IMR-90 (cell line): Measurements from ENCODE around the gene MYO1A. TPM values are rescaled to one million over a fixed set of nuclear protein-coding genes. Genes with fewer than 3 reads are reported as not detected.

Experiments
- ATAC-seq: fragments of 200-7000 bp; cut with Tn5 transposase; 2 replicates; pipeline ENCODE4 v1.9.1; 2020; ENCODE audit warnings: low read depth, mild to moderate bottlenecking, moderate library complexity
- BruUV-seq: library from RNA; stranded (reverse); fragments of 400-500 nt; replicated peaks from 2 replicates; lab custom pipeline; 2021; lab: Mats Ljungman, UMichigan
- CTCF ChIA-PET: fragments of 300-600 bp; formaldehyde crosslinking; extraction: SDS; loops from one replicate; lab custom pipeline; 2021; ENCODE audit warnings: antibody characterized with exemption; lab: Yijun Ruan, JAX
- POLR2A ChIA-PET: fragments of 300-600 bp; sonication (Branson Sonifier 250); formaldehyde crosslinking; loops from one replicate; lab custom pipeline; 2022; ENCODE audit warnings: antibody characterized with exemption; ENCODE audit not compliant: unreplicated experiment; lab: Charles Lee
- DNase-seq: peaks from one replicate; pipeline ENCODE4 v3.0.0; 2013
- H2AFZ ChIP-seq: replicated peaks from 2 replicates; pipeline ENCODE3; 2013; ENCODE audit warnings: low read length, mild to moderate bottlenecking; ENCODE audit not compliant: poor library complexity
- H2AK5ac ChIP-seq: 2 replicates; pipeline ENCODE4 v1.6.1; 2013; ENCODE audit warnings: low read depth, low read length, inconsistent platforms
- H2AK9ac ChIP-seq: replicated peaks from 2 replicates; pipeline ENCODE3; 2013; ENCODE audit warnings: mild to moderate bottlenecking, low read depth, low read length, moderate library complexity; ENCODE audit not compliant: poor library complexity
- H2BK120ac ChIP-seq: 2 replicates; pipeline ENCODE4 v1.6.1; 2013; ENCODE audit warnings: low read depth, low read length, inconsistent platforms
- H2BK15ac ChIP-seq: 3 replicates; pipeline ENCODE4 v1.6.1; 2013; ENCODE audit warnings: low read depth, low read length, inconsistent platforms
- H2BK20ac ChIP-seq: 2 replicates; pipeline ENCODE4 v1.6.1; 2013; ENCODE audit warnings: low read depth, mild to moderate bottlenecking, inconsistent platforms, low read length, moderate library complexity
- H2BK5ac ChIP-seq: 2 replicates; pipeline ENCODE4 v1.6.1; 2013; ENCODE audit warnings: mild to moderate bottlenecking, low read depth, low read length, inconsistent platforms; ENCODE audit not compliant: poor library complexity, severe bottlenecking
- H3K14ac ChIP-seq: replicated peaks from 2 replicates; pipeline ENCODE4 v1.6.1; 2013; ENCODE audit warnings: low read depth, low read length, inconsistent platforms
- H3K18ac ChIP-seq: 2 replicates; pipeline ENCODE4 v1.6.1; 2013; ENCODE audit warnings: low read depth, low read length, control low read depth
- H3K23ac ChIP-seq: 2 replicates; pipeline ENCODE4 v1.6.1; 2013; ENCODE audit warnings: low read depth, low read length, inconsistent platforms
- H3K27ac ChIP-seq: 2 replicates; pipeline ENCODE4 v1.5.1; 2013; ENCODE audit warnings: mild to moderate bottlenecking, control low read depth, low read length; ENCODE audit not compliant: insufficient read depth
- H3K27me3 ChIP-seq: 2 replicates; pipeline ENCODE4 v1.6.1; 2013; ENCODE audit warnings: low read length; ENCODE audit not compliant: control insufficient read depth, insufficient read depth
- H3K36me3 ChIP-seq: 2 replicates; pipeline ENCODE4 v1.6.1; 2013; ENCODE audit warnings: low read length, mixed read lengths; ENCODE audit not compliant: control insufficient read depth, insufficient read depth
- H3K4ac ChIP-seq: 2 replicates; pipeline ENCODE4 v1.6.1; 2013; ENCODE audit warnings: low read depth, low read length, inconsistent platforms
- H3K4me1 ChIP-seq: 2 replicates; pipeline ENCODE4 v1.6.1; 2013; ENCODE audit warnings: low read length, mixed read lengths; ENCODE audit not compliant: control insufficient read depth, insufficient read depth
- H3K4me2 ChIP-seq: 2 replicates; pipeline ENCODE4 v1.6.1; 2013; ENCODE audit warnings: low read depth, mild to moderate bottlenecking, control low read depth, low read length, moderate library complexity
- H3K4me3 ChIP-seq: 2 replicates; pipeline ENCODE4 v1.5.1; 2013; ENCODE audit warnings: low read depth, mild to moderate bottlenecking, control low read depth, low read length, moderate library complexity; ENCODE audit not compliant: insufficient read depth
- H3K56ac ChIP-seq: 2 replicates; pipeline ENCODE4 v1.6.1; 2013; ENCODE audit warnings: low read length, inconsistent platforms; ENCODE audit not compliant: insufficient read depth; ENCODE audit errors: extremely low read depth
- H3K79me1 ChIP-seq, 2 experiments: 2 replicates each; pipeline ENCODE4 v1.6.1; 2013; ENCODE audit warnings: low read length in 2 of 2, inconsistent platforms in 1 of 2, low read depth in 1 of 2
- H3K9ac ChIP-seq: 2 replicates; pipeline ENCODE4 v1.6.1; 2013; ENCODE audit warnings: low read depth, low read length, control low read depth
- H3K9me1 ChIP-seq: 2 replicates; pipeline ENCODE4 v1.6.1; 2013; ENCODE audit warnings: low read length, inconsistent platforms; ENCODE audit not compliant: insufficient read depth
- H3K9me3 ChIP-seq: 2 replicates; pipeline ENCODE4 v1.6.1; 2013; ENCODE audit warnings: low read length; ENCODE audit not compliant: control insufficient read depth, insufficient read depth
- H4K20me1 ChIP-seq: 2 replicates; pipeline ENCODE4 v1.6.1; 2013; ENCODE audit warnings: low read length, inconsistent platforms; ENCODE audit not compliant: insufficient read depth
- H4K5ac ChIP-seq: 2 replicates; pipeline ENCODE4 v1.6.1; 2013; ENCODE audit warnings: mild to moderate bottlenecking, low read depth, low read length, control low read depth
- H4K8ac ChIP-seq, 2 experiments: 2 replicates each; pipeline ENCODE4 v1.6.1; 2013; ENCODE audit warnings: low read depth in 2 of 2, low read length in 2 of 2, control low read depth in 1 of 2, inconsistent platforms in 1 of 2
- H4K91ac ChIP-seq: 2 replicates; pipeline ENCODE4 v1.6.1; 2013; ENCODE audit warnings: low read depth, low read length, inconsistent platforms; ENCODE audit not compliant: insufficient read depth
- ELK1 ChIP-seq: fragments of 150-350 bp; IDR thresholded peaks from 2 replicates; pipeline ENCODE4 v1.6.1; 2016; ENCODE audit warnings: low read depth, mild to moderate bottlenecking, low read length, moderate library complexity, borderline replicate concordance
- MAZ ChIP-seq: IDR thresholded peaks from 2 replicates; pipeline ENCODE4 v1.6.1; 2012; ENCODE audit warnings: low read depth, mild to moderate bottlenecking, low read length, improper control_type of control experiment, moderate library complexity, borderline replicate concordance
- NFE2L2 ChIP-seq: fragments of 150-350 bp; IDR thresholded peaks from 2 replicates; pipeline ENCODE4 v1.6.1; 2016; ENCODE audit warnings: low read depth, mild to moderate bottlenecking, low read length
- POLR2A ChIP-seq: IDR thresholded peaks from 2 replicates; pipeline ENCODE4 v1.6.1; 2012; ENCODE audit warnings: mild to moderate bottlenecking, low read depth, low read length
- RCOR1 ChIP-seq: IDR thresholded peaks from 2 replicates; pipeline ENCODE4 v1.6.1; 2012; ENCODE audit warnings: mild to moderate bottlenecking, low read length, improper control_type of control experiment; ENCODE audit not compliant: insufficient replicate concordance
- RFX5 ChIP-seq: IDR thresholded peaks from 2 replicates; pipeline ENCODE4 v1.8.0; 2012; ENCODE audit warnings: low read depth, mild to moderate bottlenecking, low read length, moderate library complexity
- WGBS, 2 experiments: methylation state at CpG; one replicate each; pipeline versions ENCODE4 v1.1.5 to v1.1.7; 2013; ENCODE audit warnings: missing lambda C conversion rate in 2 of 2; ENCODE audit not compliant: insufficient read length in 1 of 2; ENCODE audit errors: extremely low coverage in 2 of 2; 5-methylcytosine and 5-hydroxymethylcytosine counted together
- dilution Hi-C: fragments of 300-500 bp; cut with HindIII; formaldehyde crosslinking; loops from one replicate; pipeline ENCODE4 v1.14.3; 2018; ENCODE audit warnings: low sequenced_read_pairs; ENCODE audit not compliant: unreplicated experiment
- in situ Hi-C: fragments of 300-500 bp; cut with MboI; formaldehyde crosslinking; loops from 3 replicates; pipeline ENCODE4 v1.14.3; 2019; ENCODE audit warnings: low sequenced_read_pairs, inconsistent platforms, mixed read lengths
- intact Hi-C: fragments of 100-400 bp; cut with micrococcal nuclease; formaldehyde crosslinking; loops from 2 replicates; pipeline ENCODE4 v1.10.0; 2022
- polyA plus RNA-seq, 3 experiments: library from polyadenylated mRNA; depleted of rRNA; stranded (reverse); fragments of >200 nt; gene quantifications; 2 replicates each; pipeline ENCODE4 v1.2.3, GENCODE V29; 2012; ENCODE audit warnings: low replicate concordance in 1 of 3
- total RNA-seq: library from RNA; depleted of rRNA; stranded (reverse); fragments of >200 nt; gene quantifications from 2 replicates; pipeline ENCODE4 v1.2.3, GENCODE V29; 2012
- TF ChIP-seq, protein P1 (sequence below): conservative IDR thresholded peaks from 2 replicates; pipeline ENCODE4 v1.5.1; 2012; ENCODE audit warnings: mild to moderate bottlenecking, low read depth, low read length, improper control_type of control experiment

Gene MYO1A
- total and polyA plus RNA-seq, 2 of the 4 experiments (the other 2 are of a cell fraction), result under 0.01 TPM; not detected in 1

DNA sequence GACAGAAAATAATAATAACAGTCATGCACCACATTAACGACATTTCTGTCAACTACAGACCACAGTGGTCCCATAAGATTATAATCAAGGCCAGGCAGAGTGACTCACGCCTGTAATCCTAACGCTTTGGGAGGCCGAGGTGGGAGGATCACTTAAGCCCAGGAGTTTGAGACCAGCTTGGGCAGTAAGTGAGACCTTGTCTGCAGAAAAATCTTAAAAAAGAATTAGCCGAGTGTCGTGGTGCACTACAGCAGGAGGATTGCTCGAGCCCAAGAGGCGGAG, 47.6 kb upstream of the MYO1A start:
- H2AK5ac ChIP-seq, result no peak overlapping the region
- no peak overlapping the region for H4K91ac ChIP-seq
- WGBS, 2 experiments, result 87% methylated on average over 3 of the region's 8 CpGs; no CpG with 5 or more reads in 1 of the 2 experiments
- peaks cover 40% of the 10 kb centered on the region for H4K20me1 ChIP-seq
- H3K9me1 ChIP-seq, result peaks cover 16% of the 10 kb centered on the region
- ATAC-seq (no peak), DNase-seq (no peak)
- no peak overlapping the region for H3K27ac ChIP-seq
- no peak overlapping the region for H4K8ac ChIP-seq
- ChIA-PET CTCF (interaction anchor here (0.7 kb wide), 1 partner anchor 10 kb away, joined by 3 read pairs; no protein-coding TSS in a partner anchor), POLR2A (interaction anchor here (1.3 to 2.1 kb wide), 2 partner anchors 9 to 14 kb away, joined by 5 to 6 read pairs; partner anchors contain the start of gene STAT6)
- TF ChIP-seq ELK1 (no peak), RCOR1 (no peak), NFE2L2 (no peak), MAZ (no peak), RFX5 (no peak), POLR2A (no peak)
- TF ChIP-seq, protein P1, sequence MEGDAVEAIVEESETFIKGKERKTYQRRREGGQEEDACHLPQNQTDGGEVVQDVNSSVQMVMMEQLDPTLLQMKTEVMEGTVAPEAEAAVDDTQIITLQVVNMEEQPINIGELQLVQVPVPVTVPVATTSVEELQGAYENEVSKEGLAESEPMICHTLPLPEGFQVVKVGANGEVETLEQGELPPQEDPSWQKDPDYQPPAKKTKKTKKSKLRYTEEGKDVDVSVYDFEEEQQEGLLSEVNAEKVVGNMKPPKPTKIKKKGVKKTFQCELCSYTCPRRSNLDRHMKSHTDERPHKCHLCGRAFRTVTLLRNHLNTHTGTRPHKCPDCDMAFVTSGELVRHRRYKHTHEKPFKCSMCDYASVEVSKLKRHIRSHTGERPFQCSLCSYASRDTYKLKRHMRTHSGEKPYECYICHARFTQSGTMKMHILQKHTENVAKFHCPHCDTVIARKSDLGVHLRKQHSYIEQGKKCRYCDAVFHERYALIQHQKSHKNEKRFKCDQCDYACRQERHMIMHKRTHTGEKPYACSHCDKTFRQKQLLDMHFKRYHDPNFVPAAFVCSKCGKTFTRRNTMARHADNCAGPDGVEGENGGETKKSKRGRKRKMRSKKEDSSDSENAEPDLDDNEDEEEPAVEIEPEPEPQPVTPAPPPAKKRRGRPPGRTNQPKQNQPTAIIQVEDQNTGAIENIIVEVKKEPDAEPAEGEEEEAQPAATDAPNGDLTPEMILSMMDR, result no peak
- intact Hi-C loops (no loop called here), in situ Hi-C loops (no loop called here), dilution Hi-C loops (no loop called here)
- no peak overlapping the region for H2AK9ac ChIP-seq
- no peak overlapping the region for H3K14ac ChIP-seq
- H3K4ac ChIP-seq, result no peak overlapping the region
- H3K18ac ChIP-seq, result no peak overlapping the region
- H3K36me3 ChIP-seq, result peaks cover 68% of the 10 kb centered on the region
- no peak overlapping the region for H2AFZ ChIP-seq
- no peaks in the 10 kb centered on the region for H3K9me3 ChIP-seq
- no peak overlapping the region for H2BK5ac ChIP-seq
- no peak overlapping the region for H3K23ac ChIP-seq
- peaks cover 28% of the 10 kb centered on the region for H3K4me1 ChIP-seq
- H2BK120ac ChIP-seq, result no peak overlapping the region
- H2BK20ac ChIP-seq, result no peak overlapping the region
- H3K56ac ChIP-seq, result no peak overlapping the region
- H3K27me3 ChIP-seq, result no peaks in the 10 kb centered on the region
- H3K79me1 ChIP-seq, result peaks cover 13 to 53% of the 10 kb centered on the region in 2 experiments
- no peak overlapping the region for H2BK15ac ChIP-seq
- no peak overlapping the region for H4K5ac ChIP-seq
- no TSS peak for BruUV-seq
- H3K4me2 ChIP-seq, result no peak overlapping the region
- no peak overlapping the region for H3K9ac ChIP-seq
- H3K4me3 ChIP-seq, result no peak overlapping the region
